Measurements from ENCODE around the gene POLDIP3. TPM values are rescaled to one million over a fixed set of nuclear protein-coding genes. Genes with fewer than 3 reads are reported as not detected.

The POLDIP3 gene
- total and polyA plus RNA-seq, 2 donors (not counting 3 experiments of a cell fraction or from before 2014, with no cell fraction given): 29.3 to 60.4 TPM

- no peak for TF ChIP-seq JUN (IDR thresholded peaks at IDR 0.05; ENCODE audit: borderline replicate concordance, insufficient read depth, insufficient read length, low read depth)
- no peak for TF ChIP-seq CTCF (IDR thresholded peaks at IDR 0.05; ENCODE audit: extremely low read depth in 1 of 2, insufficient read depth in 1 of 2, low read depth in 1 of 2, low read length in 2 of 2)
- no peak for TF ChIP-seq MAX (IDR thresholded peaks at IDR 0.05; ENCODE audit: insufficient read depth, insufficient read length)
- no peak for TF ChIP-seq POLR2A (IDR thresholded peaks at IDR 0.05; ENCODE audit: low read depth, low read length)
- TF ChIP-seq POLR2AphosphoS5 (IDR thresholded peaks at IDR 0.05; ENCODE audit: insufficient read depth, low read depth, low read length): no peak
- no peak for TF ChIP-seq EZH2 (IDR thresholded peaks at IDR 0.05; ENCODE audit: borderline replicate concordance, low read depth, low read length, severe bottlenecking)
- no peak for TF ChIP-seq GATA2 (IDR thresholded peaks at IDR 0.05; ENCODE audit: insufficient read depth, insufficient read length, low read depth, low read length)
- TF ChIP-seq MYC (IDR thresholded peaks at IDR 0.05; ENCODE audit: low read depth, low read length): no peak
- no peak for TF ChIP-seq FOS (IDR thresholded peaks at IDR 0.05; ENCODE audit: borderline replicate concordance, insufficient read depth, low read length)
- no TSS peak for BruUV-seq (replicated peaks)
- Histone ChIP-seq H2AFZ (ENCODE audit: low read depth, low read length) (no peak overlapping the region), H3K9ac (replicated peaks; ENCODE audit: extremely low read depth, insufficient read depth, low read length) (no peak overlapping the region), H3K9me3 (replicated peaks; ENCODE audit: control insufficient read depth, insufficient read depth, low read length) (no peaks in the 10 kb centered on the region), H3K9me1 (replicated peaks; ENCODE audit: control insufficient read depth, extremely low read depth, insufficient read depth, low read length) (no peaks in the 10 kb centered on the region), H3K4me2 (ENCODE audit: insufficient read depth, low read length) (no peak overlapping the region), H4K20me1 (replicated peaks; ENCODE audit: control insufficient read depth, extremely low read depth, insufficient read depth, low read length) (no peaks in the 10 kb centered on the region), H3K79me2 (ENCODE audit: control insufficient read depth, insufficient read depth, low read length) (peaks cover 64% of the 10 kb centered on the region), H3K27ac (ENCODE audit: insufficient read depth, low read depth, low read length) (no peak overlapping the region), H3K4me3 (replicated peaks in 1 of 3; ENCODE audit: insufficient read depth in 1 of 3, low read depth in 1 of 3, low read length in 3 of 3) (no peak overlapping the region), H3K27me3 (ENCODE audit: control insufficient read depth in 2 of 2, insufficient read depth in 2 of 2, low read length in 2 of 2) (no peaks in the 10 kb centered on the region), H3K4me1 (ENCODE audit: control insufficient read depth, extremely low read depth, insufficient read depth, low read length) (peaks cover 28% of the 10 kb centered on the region), H3K36me3 (ENCODE audit: control insufficient read depth in 2 of 2, extremely low read depth in 1 of 2, insufficient read depth in 2 of 2, low read length in 2 of 2) (no peaks in the 10 kb centered on the region)
- FAIRE-seq: no peak
- no peak for DNase-seq (ENCODE audit: low read depth, low spot score)
- intact Hi-C loops (cut with micrococcal nuclease): no loop called here
- ChIA-PET CTCF (no interaction called here), POLR2A (no interaction called here)
- dilution Hi-C loops (cut with MboI; ENCODE audit: extremely low pct_ligation_motif_present, low sequenced_read_pairs): no loop called here
Measured at GRCh38 chr22:42641801-42642413, 27.2 kb upstream of the POLDIP3 start.
